Measurements from ENCODE around the gene KIAA1958. TPM values are rescaled to one million over a fixed set of nuclear protein-coding genes. Genes with fewer than 3 reads are reported as not detected.

Gene KIAA1958
- total and polyA plus RNA-seq, 2 of the 4 experiments (the other 2 are of a cell fraction), result 0.65 to 1.8 TPM

- DNase-seq, result no peak
- no peaks in the 10 kb centered on the region for H3K79me1 ChIP-seq (ENCODE audit: low read depth in 1 of 2, low read length in 2 of 2)
- POLR2A ChIA-PET (ENCODE audit: unreplicated experiment), result no interaction called here
- H3K27me3 ChIP-seq (ENCODE audit: control insufficient read depth, insufficient read depth, low read length), result no peaks in the 10 kb centered on the region; the same call in 1 of the 2 replicates
- H3K4me3 ChIP-seq (ENCODE audit: insufficient read depth, low read depth, low read length), result no peak overlapping the region
- no peak overlapping the region for H4K91ac ChIP-seq (ENCODE audit: insufficient read depth, low read depth, low read length)
- no peak for ATAC-seq (ENCODE audit: low read depth)
- CTCF ChIA-PET, result no interaction called here
- H3K9me3 ChIP-seq (ENCODE audit: control insufficient read depth, insufficient read depth, low read length), result no peaks in the 10 kb centered on the region
- H4K20me1 ChIP-seq (ENCODE audit: insufficient read depth, low read length), result no peaks in the 10 kb centered on the region
- H3K4me2 ChIP-seq (ENCODE audit: low read depth, low read length), result no peak overlapping the region
- BruUV-seq (replicated peaks), result no TSS peak
- intact Hi-C loops (cut with micrococcal nuclease) (no loop called here), in situ Hi-C loops (cut with MboI; ENCODE audit: low sequenced_read_pairs) (no loop called here), dilution Hi-C loops (cut with HindIII; ENCODE audit: low sequenced_read_pairs, unreplicated experiment) (no loop called here)
- H4K8ac ChIP-seq (ENCODE audit: low read depth in 2 of 2, low read length in 2 of 2), result no peak overlapping the region
- H2BK20ac ChIP-seq (ENCODE audit: low read depth, low read length), result no peak overlapping the region
- no peaks in the 10 kb centered on the region for H3K36me3 ChIP-seq (ENCODE audit: control insufficient read depth, insufficient read depth, low read length)
- no peak overlapping the region for H3K56ac ChIP-seq (ENCODE audit: extremely low read depth, insufficient read depth, low read length)
- no peak overlapping the region for H3K18ac ChIP-seq (ENCODE audit: low read depth, low read length)
- H3K14ac ChIP-seq (replicated peaks; ENCODE audit: low read depth, low read length), result no peak overlapping the region
- no peak overlapping the region for H2BK15ac ChIP-seq (ENCODE audit: low read depth, low read length)
- no peak overlapping the region for H2BK120ac ChIP-seq (ENCODE audit: low read depth, low read length)
- H4K5ac ChIP-seq (ENCODE audit: low read depth, low read length), result no peak overlapping the region
- no peak overlapping the region for H3K4ac ChIP-seq (ENCODE audit: low read depth, low read length)
- WGBS, 2 experiments (ENCODE audit: extremely low coverage in 2 of 2, insufficient read length in 1 of 2), result no CpG with 5 or more reads among the region's 1 CpG
- no peak overlapping the region for H2AK9ac ChIP-seq (replicated peaks; ENCODE audit: low read depth, low read length, poor library complexity)
- H3K4me1 ChIP-seq (ENCODE audit: control insufficient read depth, insufficient read depth, low read length), result peaks cover 3% of the 10 kb centered on the region
- no peak overlapping the region for H3K9ac ChIP-seq (ENCODE audit: low read depth, low read length)
- H3K9me1 ChIP-seq (ENCODE audit: insufficient read depth, low read length), result peaks cover 5% of the 10 kb centered on the region
- no peak overlapping the region for H2BK5ac ChIP-seq (ENCODE audit: low read depth, low read length, poor library complexity, severe bottlenecking)
- no peak overlapping the region for H3K27ac ChIP-seq (ENCODE audit: insufficient read depth, low read length)
- no peak for TF ChIP-seq RFX5 (IDR thresholded peaks at IDR 0.05; ENCODE audit: low read depth, low read length)
- TF ChIP-seq POLR2A (IDR thresholded peaks at IDR 0.05; ENCODE audit: low read depth, low read length), result no peak
- TF ChIP-seq, protein P1, sequence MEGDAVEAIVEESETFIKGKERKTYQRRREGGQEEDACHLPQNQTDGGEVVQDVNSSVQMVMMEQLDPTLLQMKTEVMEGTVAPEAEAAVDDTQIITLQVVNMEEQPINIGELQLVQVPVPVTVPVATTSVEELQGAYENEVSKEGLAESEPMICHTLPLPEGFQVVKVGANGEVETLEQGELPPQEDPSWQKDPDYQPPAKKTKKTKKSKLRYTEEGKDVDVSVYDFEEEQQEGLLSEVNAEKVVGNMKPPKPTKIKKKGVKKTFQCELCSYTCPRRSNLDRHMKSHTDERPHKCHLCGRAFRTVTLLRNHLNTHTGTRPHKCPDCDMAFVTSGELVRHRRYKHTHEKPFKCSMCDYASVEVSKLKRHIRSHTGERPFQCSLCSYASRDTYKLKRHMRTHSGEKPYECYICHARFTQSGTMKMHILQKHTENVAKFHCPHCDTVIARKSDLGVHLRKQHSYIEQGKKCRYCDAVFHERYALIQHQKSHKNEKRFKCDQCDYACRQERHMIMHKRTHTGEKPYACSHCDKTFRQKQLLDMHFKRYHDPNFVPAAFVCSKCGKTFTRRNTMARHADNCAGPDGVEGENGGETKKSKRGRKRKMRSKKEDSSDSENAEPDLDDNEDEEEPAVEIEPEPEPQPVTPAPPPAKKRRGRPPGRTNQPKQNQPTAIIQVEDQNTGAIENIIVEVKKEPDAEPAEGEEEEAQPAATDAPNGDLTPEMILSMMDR (conservative IDR thresholded peaks at IDR 0.05; ENCODE audit: low read depth, low read length), result no peak
- no peak for TF ChIP-seq SMC3 (IDR thresholded peaks at IDR 0.05; ENCODE audit: low read depth, low read length)
- TF ChIP-seq, protein P2, sequence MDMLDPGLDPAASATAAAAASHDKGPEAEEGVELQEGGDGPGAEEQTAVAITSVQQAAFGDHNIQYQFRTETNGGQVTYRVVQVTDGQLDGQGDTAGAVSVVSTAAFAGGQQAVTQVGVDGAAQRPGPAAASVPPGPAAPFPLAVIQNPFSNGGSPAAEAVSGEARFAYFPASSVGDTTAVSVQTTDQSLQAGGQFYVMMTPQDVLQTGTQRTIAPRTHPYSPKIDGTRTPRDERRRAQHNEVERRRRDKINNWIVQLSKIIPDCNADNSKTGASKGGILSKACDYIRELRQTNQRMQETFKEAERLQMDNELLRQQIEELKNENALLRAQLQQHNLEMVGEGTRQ (IDR thresholded peaks at IDR 0.05; ENCODE audit: low read depth, low read length), result no peak
- TF ChIP-seq, protein P3, sequence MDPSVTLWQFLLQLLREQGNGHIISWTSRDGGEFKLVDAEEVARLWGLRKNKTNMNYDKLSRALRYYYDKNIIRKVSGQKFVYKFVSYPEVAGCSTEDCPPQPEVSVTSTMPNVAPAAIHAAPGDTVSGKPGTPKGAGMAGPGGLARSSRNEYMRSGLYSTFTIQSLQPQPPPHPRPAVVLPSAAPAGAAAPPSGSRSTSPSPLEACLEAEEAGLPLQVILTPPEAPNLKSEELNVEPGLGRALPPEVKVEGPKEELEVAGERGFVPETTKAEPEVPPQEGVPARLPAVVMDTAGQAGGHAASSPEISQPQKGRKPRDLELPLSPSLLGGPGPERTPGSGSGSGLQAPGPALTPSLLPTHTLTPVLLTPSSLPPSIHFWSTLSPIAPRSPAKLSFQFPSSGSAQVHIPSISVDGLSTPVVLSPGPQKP (IDR thresholded peaks at IDR 0.05; ENCODE audit: borderline replicate concordance, low read depth, low read length), result no peak
- no peak for TF ChIP-seq CEBPB (IDR thresholded peaks at IDR 0.05; ENCODE audit: low read depth, low read length)
- TF ChIP-seq MXI1 (IDR thresholded peaks at IDR 0.05; ENCODE audit: borderline replicate concordance, low read depth, low read length), result no peak
- TF ChIP-seq MAFK (IDR thresholded peaks at IDR 0.05; ENCODE audit: low read depth, low read length), result no peak
- TF ChIP-seq MAZ (IDR thresholded peaks at IDR 0.05; ENCODE audit: borderline replicate concordance, low read depth, low read length), result no peak
- no peak for TF ChIP-seq CHD1 (IDR thresholded peaks at IDR 0.05; ENCODE audit: low read depth, low read length)
- no peak for TF ChIP-seq BHLHE40 (IDR thresholded peaks at IDR 0.05; ENCODE audit: low read depth, low read length)
- no peak for TF ChIP-seq RCOR1 (IDR thresholded peaks at IDR 0.05; ENCODE audit: insufficient replicate concordance, low read length)
- no peak overlapping the region for H2AK5ac ChIP-seq (ENCODE audit: low read depth, low read length)
- no peak overlapping the region for H3K23ac ChIP-seq (ENCODE audit: low read depth, low read length)
- H2AFZ ChIP-seq (replicated peaks; ENCODE audit: low read length, poor library complexity), result no peak overlapping the region
These were observed 118.9 kb downstream of the KIAA1958 start for GRCh38 chr9:112605518-112605917.
